MCF 10A (cell line): Measurements from ENCODE around the gene STK32B. TPM values are rescaled to one million over a fixed set of nuclear protein-coding genes. Genes with fewer than 3 reads are reported as not detected.

ENCODE experiments used
- BruUV-seq: library from RNA; stranded (reverse); fragments of 400-500 nt; replicated peaks from 2 replicates; lab custom pipeline; 2021; lab: Mats Ljungman, UMichigan
- CTCF ChIA-PET: fragments of 300-600 bp; sonication (Branson Sonifier 250); formaldehyde crosslinking; extraction: SDS; loops from one replicate; lab custom pipeline; 2021; ENCODE audit warnings: antibody characterized with exemption, inconsistent platforms; lab: Yijun Ruan, JAX
- POLR2A ChIA-PET: fragments of 300-600, 350-650 bp; sonication (Branson Sonifier 250); formaldehyde crosslinking; extraction: SDS; loops from one replicate; lab custom pipeline; 2020; ENCODE audit warnings: antibody characterized with exemption, inconsistent platforms; lab: Yijun Ruan, JAX
- DNase-seq: peaks from one replicate; pipeline ENCODE4 v3.0.0-alpha.2; 2018; ENCODE audit not compliant: unreplicated experiment
- H3K27ac Mint-ChIP-seq: one replicate; pipeline ENCODE4 v1.8.0; 2022; ENCODE audit warnings: mild to moderate bottlenecking, low read depth, mixed read lengths; ENCODE audit not compliant: unreplicated experiment
- H3K27me3 Mint-ChIP-seq: one replicate; pipeline ENCODE4 v1.8.0; 2022; ENCODE audit warnings: mixed read lengths; ENCODE audit not compliant: insufficient read depth, unreplicated experiment
- H3K36me3 Mint-ChIP-seq: one replicate; pipeline ENCODE4 v1.8.0; 2022; ENCODE audit warnings: mild to moderate bottlenecking, moderate library complexity, mixed read lengths; ENCODE audit not compliant: insufficient read depth, unreplicated experiment
- H3K4me1 Mint-ChIP-seq: one replicate; pipeline ENCODE4 v1.8.0; 2022; ENCODE audit warnings: mixed read lengths; ENCODE audit not compliant: insufficient read depth, unreplicated experiment
- H3K4me3 Mint-ChIP-seq: one replicate; pipeline ENCODE4 v1.8.0; 2022; ENCODE audit warnings: mild to moderate bottlenecking, moderate library complexity, mixed read lengths; ENCODE audit not compliant: unreplicated experiment
- H3K9me3 Mint-ChIP-seq: one replicate; pipeline ENCODE4 v1.8.0; 2022; ENCODE audit warnings: mixed read lengths; ENCODE audit not compliant: unreplicated experiment
- intact Hi-C: fragments of 100-400 bp; cut with micrococcal nuclease; formaldehyde crosslinking; loops from 2 replicates; pipeline ENCODE4 v1.14.1; 2022
- total RNA-seq: library from RNA; stranded (reverse); gene quantifications from 2 replicates; pipeline ENCODE4 v1.2.3, GENCODE V29; 2022
- TF ChIP-seq, protein P1 (sequence below): fragments of 200-600 bp; IDR thresholded peaks from one replicate; pipeline ENCODE4 v1.8.0; 2022; ENCODE audit warnings: antibody characterized with exemption, mild to moderate bottlenecking; ENCODE audit not compliant: unreplicated experiment

The STK32B gene
- total RNA-seq, 1 experiment from 2014 or later: not detected

DNA sequence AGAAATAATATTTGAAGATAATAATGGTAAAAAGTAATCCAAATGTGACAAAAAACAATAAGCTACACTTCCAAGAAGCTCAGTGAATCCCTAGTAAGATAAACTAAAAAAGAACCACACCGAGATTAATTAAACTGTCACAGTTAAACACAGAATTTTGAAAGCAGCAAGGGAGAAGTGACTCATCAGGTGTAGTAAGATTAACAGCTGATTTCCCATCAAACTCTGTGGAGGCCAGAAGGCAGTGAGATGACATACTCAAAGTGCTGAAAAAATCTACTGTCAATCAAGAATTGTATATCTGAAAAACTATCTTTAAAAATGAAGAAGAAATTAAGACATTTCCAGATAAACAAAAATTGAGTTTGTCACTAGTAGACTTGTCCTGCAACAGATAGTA, 35.3 kb downstream of the STK32B start:
- Mint-ChIP-seq H3K4me1 (no peaks in the 10 kb centered on the region), H3K4me3 (no peak overlapping the region), H3K9me3 (peaks cover 21% of the 10 kb centered on the region), H3K27ac (no peak overlapping the region), H3K27me3 (peaks cover 6% of the 10 kb centered on the region), H3K36me3 (no peaks in the 10 kb centered on the region)
- intact Hi-C loops: no loop called here
- ChIA-PET POLR2A (no interaction called here), CTCF (interaction anchor here (0.6 to 0.8 kb wide), 3 partner anchors 16 to 664 kb away, joined by 3 read pairs; no protein-coding TSS in a partner anchor)
- DNase-seq: no peak
- BruUV-seq: no TSS peak
- TF ChIP-seq, protein P1, sequence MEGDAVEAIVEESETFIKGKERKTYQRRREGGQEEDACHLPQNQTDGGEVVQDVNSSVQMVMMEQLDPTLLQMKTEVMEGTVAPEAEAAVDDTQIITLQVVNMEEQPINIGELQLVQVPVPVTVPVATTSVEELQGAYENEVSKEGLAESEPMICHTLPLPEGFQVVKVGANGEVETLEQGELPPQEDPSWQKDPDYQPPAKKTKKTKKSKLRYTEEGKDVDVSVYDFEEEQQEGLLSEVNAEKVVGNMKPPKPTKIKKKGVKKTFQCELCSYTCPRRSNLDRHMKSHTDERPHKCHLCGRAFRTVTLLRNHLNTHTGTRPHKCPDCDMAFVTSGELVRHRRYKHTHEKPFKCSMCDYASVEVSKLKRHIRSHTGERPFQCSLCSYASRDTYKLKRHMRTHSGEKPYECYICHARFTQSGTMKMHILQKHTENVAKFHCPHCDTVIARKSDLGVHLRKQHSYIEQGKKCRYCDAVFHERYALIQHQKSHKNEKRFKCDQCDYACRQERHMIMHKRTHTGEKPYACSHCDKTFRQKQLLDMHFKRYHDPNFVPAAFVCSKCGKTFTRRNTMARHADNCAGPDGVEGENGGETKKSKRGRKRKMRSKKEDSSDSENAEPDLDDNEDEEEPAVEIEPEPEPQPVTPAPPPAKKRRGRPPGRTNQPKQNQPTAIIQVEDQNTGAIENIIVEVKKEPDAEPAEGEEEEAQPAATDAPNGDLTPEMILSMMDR: no peak

DNA sequence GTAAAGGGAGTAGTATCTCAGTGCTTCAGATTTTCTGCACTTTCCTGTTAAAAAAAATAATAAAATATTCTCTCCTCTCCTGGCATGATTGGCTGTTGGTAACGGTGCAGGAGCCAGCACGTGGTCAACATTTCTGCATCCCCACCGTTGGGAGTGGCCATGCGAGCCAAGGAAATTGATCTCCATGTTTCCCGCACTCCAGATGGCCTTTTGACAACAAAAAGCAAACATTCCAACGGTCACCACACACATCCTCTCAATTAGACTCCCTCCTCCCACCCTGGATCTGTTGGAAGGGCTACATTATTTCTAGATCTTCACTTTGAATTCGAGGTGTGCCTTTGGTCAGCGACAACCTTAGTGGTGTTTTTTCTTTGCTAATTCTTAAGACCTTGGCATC, 45.0 kb downstream of the STK32B start:
- no peaks in the 10 kb centered on the region for H3K36me3 Mint-ChIP-seq
- peaks cover 20% of the 10 kb centered on the region for H3K9me3 Mint-ChIP-seq
- H3K4me1 Mint-ChIP-seq: no peaks in the 10 kb centered on the region
- intact Hi-C loops: no loop called here
- H3K27me3 Mint-ChIP-seq: peaks cover 14% of the 10 kb centered on the region
- TF ChIP-seq, protein P1: no peak
- H3K27ac Mint-ChIP-seq: no peak overlapping the region
- H3K4me3 Mint-ChIP-seq: no peak overlapping the region
- no peak for DNase-seq
- CTCF ChIA-PET: no interaction called here
- POLR2A ChIA-PET: no interaction called here
- BruUV-seq: no TSS peak

DNA sequence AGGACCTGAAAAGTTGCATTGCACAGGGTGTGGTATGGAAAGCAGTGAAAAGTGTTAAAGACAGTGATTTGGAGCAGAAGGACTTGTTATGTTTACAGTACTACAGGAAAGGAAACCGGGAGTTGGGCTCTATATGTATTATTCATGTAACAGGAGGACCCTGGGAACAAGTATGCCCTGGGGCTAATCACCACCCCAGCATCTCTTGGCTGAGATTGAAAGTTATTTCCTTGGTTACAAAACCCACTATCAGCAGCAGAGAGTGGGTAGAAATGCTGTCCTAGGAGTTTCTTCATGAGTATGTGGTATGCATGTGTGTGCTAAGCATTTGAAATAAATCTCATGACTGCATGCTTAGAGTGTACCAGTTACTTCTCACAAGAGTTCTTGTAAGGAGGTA, 46.9 kb downstream of the STK32B start:
- CTCF ChIA-PET: no interaction called here
- Mint-ChIP-seq H3K36me3 (no peaks in the 10 kb centered on the region), H3K4me3 (no peak overlapping the region), H3K27me3 (peaks cover 14% of the 10 kb centered on the region), H3K4me1 (no peaks in the 10 kb centered on the region), H3K9me3 (peaks cover 12% of the 10 kb centered on the region), H3K27ac (no peak overlapping the region)
- TF ChIP-seq, protein P1: no peak
- POLR2A ChIA-PET: no interaction called here
- no peak for DNase-seq
- intact Hi-C loops: no loop called here
- no TSS peak for BruUV-seq

DNA sequence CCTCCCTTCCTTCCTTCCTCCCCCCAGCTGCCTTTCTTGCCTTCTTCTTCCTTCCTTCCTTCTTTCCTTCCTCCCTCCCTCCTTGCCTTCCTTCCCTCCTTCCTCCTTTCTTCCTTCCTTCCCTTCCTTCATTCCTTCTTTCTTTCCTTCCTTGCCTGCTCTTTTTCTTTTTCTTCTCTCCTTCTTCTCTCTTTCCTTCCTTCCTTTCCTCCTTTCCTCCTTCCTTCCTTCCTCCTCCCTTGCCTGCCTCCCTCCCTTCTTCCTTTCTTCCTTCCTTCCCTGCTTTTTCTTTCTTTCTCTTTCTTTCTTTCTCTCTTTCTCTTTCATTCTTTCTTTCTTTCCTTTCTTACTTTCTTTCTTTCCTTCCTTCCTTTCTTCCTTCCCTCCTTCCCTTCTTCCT, 49.1 kb downstream of the STK32B start:
- Mint-ChIP-seq H3K4me1 (no peaks in the 10 kb centered on the region), H3K27ac (no peak overlapping the region), H3K9me3 (peaks cover 12% of the 10 kb centered on the region), H3K4me3 (no peak overlapping the region), H3K27me3 (peaks cover 14% of the 10 kb centered on the region), H3K36me3 (no peaks in the 10 kb centered on the region)
- ChIA-PET POLR2A (no interaction called here), CTCF (no interaction called here)
- BruUV-seq: no TSS peak
- intact Hi-C loops: no loop called here
- DNase-seq: no peak
- TF ChIP-seq, protein P1: no peak
